Activated gamma-delta T cell treated with Interleukin-2 at 50 U/mL for 16 hours (primary cell): ENCODE data around the gene TMIGD2.
"Not testable (repeated sequence)": the region's sequence is repeated elsewhere in the genome, so short reads cannot be mapped to it uniquely, and the experiment has no call there.

ENCODE experiments used
- DNase-seq: peaks from one replicate; pipeline ENCODE4 v3.0.0-alpha.2; 2020

Gene TMIGD2

DNA sequence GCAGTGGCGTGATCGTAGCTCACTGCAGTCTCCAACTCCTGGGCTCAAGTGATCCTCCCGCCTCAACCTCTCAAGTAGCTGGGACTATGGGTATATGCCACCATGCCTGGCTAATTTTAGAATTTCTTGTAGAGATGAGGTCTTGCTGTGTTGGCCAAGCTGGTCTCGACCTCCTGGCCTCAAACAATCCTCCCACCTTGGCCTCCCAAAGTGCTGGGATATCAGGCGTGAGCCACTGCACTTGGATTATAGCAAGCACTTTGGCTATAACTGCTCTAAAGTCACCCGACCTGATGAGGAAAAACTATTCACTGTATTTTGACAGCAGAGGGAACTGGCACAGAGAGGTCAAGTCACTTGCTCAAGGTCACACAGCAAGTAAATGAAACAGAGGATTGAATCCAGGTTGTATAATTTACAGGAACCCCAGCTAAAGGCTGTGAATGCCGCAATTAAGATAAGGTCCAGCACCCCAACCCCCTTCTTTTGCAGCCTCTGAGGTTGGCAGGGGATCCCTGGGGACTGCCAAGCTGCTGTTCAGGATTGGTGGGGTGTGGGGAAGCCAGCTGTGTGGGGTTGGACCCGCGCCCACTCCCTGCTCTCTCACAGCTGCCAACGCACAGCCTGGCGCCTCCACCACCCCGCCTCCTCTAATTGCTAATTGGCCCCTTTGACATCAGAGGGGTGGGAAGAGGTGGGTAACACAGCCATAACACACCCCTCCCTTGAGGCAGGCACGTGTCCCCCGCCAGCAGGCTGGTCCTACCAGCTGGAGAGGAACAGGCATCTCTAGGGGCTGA is 6.0 kb downstream of the TMIGD2 start:
- DNase-seq = no peak

DNA sequence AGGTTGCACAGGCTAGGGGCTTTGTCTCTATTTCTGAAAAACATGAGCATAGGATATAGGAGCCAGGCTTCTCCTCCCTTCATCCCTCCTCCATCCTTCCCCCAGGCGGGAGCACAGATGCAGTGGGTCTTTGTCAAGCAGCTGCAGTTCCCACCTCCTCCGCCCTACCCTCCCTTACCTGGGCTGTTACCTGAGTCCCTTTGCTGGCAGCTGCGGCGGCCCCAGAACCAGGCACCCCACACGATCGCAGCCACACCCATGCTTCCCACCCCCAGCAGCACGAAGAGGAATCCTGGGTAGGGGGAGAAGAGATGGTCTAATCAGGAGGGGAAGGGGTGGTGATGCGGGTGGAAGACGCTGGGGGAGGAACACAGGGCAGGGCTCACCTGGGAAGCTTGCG is 7.8 kb downstream of the TMIGD2 start:
- no peak for DNase-seq

DNA sequence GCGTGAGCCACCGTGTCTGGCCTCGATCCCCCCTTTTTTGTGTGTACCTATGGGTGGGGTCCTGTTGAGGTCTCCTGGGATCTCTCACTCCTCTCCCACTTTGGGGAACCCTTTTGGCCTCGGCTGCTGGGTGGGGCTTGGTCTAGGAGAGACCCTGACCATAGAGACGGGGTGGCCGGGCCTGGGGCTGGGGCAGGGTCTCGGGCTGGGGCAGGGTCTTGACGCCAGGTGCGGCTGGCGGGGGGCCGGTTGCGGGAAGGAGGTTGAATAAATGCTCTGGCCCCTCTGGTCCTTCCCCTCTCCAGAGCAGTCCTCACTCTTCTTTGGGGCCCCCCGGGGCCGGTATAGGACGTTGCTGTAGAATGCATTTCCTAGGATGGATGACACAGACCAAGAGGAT is 9.7 kb downstream of the TMIGD2 start:
- no peak for DNase-seq

DNA sequence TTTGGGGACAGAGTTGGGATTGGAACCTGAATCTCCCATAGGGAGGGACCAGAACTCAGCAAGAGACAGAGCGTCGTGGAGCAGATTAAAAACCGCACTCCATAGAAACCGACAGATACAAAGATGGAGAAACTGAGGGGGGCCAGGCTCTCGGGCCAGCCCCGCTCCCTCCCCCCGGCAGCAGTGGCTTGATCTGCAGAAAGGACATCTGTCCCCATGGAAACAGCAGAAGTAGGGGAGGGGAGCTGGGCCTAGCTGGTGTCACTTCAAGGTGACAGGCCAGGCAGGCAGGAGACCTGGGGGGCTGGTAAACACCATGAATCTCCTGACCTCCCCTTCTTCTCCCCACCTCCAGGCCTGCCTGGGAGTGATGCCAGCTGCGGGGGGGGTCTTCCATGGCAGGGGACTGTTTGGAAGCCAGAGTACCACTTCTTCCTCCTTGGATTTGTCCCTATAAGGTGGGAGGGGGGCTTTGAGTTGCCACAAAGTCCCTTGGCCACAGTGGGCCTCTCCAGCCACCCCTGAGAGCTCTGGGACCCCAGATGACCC is 10.9 kb downstream of the TMIGD2 start:
- no peak for DNase-seq

DNA sequence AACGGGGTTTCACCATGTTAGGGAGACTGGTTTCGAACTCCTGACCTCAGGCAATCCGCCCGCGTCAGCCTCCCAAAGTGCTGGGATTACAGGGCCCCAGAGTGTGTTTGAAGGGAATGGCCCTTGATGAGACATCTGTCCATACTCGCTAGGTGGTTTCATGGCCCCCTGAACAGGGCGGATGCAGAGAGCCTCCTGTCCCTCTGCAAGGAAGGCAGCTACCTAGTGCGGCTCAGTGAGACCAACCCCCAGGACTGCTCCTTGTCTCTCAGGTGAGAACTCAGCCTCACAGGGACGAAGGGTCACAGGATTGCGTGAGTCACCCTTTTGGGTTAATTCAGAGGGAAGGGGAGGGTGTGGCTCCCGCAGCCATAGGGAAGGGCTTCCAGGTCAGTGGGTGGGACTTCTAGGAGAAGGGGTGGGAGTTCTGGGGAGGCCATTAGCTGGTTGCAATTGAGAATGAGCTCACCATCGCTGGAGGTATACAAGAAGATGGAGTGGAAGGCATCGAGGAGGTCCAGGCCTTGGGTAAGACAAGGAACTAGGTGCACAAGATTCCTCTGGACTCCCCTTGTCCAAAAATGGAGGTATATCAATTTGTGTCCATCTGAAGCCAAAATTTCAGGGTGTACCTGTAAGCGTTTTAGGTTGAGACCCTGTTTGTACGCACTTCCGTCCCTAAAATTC is 14.0 kb downstream of the TMIGD2 start:
- DNase-seq = no peak

DNA sequence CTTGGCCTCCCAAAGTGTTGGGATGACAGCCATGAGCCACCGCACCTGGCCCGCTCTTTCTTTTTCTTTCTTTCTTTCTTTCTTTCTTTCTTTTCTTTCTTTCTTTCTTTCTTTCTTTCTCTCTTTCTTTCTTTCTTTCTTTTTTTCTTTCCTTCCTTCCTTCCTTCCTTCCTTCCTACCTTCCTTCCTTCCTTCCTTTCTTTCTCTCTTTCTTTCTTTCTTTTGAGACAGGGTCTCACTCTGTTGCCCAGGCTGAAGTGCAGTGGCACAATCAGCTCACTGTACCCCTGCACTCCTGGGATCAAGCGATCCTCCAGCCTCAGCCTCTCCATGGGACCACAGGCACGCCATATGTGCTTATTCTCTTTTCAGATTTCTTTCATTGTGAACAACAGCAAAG is 16.0 kb downstream of the TMIGD2 start:
- not testable (repeated sequence) for DNase-seq

DNA sequence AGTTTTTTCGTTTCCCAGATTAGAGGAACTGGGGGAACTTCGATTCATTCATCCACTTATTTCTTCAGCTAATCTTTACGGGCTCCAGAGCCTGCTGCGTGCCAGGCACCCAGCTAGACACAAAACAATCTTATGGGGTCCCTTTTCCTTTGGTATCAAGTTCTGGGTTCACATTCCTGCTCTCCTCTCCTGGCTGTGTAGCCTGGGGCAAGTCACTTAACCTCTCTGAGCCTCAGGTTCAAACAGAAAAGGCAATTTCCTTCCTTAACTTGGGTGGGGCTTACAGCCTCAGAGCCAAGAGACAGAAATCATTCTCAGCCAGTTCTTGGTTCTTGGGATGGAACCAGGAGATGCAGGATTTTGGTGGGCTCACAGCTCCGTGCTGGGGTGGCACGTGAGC is 17.2 kb downstream of the TMIGD2 start:
- DNase-seq = no peak

DNA sequence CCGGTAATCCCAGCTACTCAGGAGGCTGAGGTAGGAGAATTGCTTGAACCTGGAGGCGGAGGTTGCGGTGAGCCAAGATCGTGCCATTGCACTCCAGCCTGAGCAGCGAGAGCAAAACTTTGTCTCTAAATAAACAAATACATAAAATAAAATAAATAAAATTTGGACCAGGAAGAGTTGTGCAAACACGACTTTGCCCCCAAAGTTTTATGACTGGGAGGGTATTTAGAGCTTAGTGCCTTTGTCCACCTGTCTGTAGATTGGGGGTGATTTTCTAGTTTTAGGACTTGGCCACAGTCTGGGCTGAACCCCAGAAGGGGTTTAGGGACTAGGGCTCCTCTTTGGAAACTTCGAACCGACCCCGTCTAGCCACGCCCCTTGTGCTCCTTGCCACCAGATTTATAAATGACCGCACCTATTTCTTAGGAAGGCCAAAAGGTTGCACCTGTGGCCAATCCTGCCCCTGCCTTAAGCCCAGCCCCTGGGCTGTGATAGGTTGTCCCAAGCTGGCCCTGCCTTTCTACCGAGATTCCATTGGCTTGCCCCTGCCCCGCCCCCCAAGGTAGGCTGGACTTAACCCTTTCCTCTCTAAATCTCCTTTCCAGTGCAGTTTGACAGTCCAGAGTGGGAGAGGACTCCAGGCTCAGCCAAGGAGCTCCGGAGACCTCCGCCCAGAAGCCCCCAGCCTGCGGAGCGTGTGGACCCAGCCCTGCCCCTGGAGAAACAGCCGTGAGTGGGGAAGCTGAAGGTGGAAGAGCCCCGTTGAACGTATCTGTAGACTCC is 17.8 kb downstream of the TMIGD2 start:
- DNase-seq = no peak

DNA sequence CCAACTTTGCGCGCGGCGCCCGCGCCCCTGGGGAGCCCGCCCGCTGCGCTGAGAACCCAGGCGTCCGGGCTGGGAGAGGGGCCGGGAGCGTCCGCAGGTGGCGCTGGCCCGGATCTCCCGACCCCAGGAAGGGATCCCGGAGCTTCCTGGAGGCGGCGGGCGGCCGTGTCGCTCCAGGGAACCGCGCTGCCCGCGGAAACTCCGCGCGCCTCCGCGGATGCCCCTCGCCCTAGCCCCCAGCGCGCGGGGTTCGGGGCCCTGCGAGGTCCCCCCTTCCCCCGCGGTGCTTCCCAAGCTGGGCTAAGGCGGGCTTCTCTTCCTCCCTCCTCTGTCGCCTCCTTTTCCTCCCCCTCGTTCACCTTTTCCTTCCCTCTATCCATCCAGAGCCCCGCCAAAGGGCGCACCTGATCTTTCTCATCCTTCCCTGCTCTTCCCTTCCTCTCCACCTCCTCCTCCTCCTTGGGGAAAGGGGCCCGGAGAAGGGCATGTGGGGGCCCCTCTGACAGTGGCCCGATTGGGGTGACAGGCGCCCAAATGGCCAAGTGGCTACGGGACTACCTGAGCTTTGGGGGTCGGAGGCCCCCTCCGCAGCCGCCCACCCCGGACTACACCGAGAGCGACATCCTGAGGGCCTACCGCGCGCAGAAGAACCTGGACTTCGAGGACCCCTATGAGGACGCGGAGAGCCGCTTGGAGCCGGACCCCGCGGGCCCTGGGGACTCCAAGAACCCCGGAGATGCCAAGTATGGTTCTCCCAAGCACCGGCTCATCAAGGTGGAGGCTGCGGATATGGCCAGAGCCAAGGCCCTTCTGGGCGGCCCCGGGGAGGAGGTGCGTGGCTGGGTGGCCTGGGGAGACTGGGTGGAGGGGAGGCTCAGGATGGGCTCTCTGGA is 22.4 kb downstream of the TMIGD2 start:
- DNase-seq = no peak

DNA sequence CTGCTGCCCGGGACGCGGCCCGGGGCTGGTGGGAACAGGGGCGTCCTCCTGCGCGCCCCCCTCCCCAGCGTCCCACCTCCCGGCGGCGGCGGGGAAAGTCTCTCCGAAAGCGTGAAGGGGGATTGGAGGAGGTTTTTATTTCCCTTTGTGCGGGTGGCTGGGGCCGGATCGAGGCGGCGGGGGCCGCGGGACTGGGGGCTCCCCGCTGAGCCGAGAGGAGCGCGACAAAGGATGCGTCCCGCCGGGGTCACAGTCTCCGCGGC is 23.0 kb downstream of the TMIGD2 start:
- DNase-seq = no peak

DNA sequence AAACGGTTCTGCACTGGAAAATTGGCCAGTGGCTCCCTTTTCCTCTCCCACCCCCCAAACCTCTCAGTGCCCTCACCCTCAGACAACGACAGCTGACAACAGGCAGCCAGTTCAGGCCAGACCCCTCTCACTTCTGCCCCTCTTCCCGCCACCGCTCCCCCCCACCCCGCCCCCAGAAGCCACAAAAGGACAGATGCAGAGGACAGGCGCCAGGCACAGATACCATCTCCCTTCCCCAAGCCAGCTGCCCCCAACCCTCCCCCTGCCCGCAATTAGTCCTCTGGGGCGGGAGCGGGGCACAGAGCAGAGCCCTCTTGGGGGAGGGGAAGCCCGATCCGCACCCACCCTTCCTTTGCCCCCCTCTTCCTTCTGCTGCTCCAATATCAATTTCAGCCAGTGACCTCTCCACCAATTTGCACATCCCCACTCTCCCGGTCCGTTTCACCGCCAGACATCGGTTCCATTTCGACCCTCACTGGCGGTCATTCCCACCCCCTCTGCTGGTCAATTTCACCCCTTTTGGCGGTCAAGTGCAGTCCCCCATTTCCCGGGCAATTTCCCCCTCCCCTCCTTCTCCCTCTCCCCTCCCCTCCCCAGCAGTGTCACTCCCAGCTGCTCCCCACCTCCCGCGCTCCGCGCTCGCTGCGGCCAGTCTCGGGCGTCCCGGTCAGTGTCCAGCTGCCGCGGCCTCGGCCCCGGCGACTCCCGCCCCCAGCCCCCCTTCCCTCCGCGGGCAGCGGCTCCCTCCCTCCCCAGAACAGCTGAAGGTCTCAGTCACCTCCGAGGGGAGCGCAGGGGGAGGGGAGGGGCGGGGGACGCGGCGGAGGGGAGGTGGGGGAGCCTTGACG is 23.5 kb downstream of the TMIGD2 start, which contains the start of gene SHD:
Gene SHD, plus strand, starts transcription at position 848 of the 848 bp plus-strand sequence. CDS start 798 bp downstream, outside the sequence.
- no peak for DNase-seq

DNA sequence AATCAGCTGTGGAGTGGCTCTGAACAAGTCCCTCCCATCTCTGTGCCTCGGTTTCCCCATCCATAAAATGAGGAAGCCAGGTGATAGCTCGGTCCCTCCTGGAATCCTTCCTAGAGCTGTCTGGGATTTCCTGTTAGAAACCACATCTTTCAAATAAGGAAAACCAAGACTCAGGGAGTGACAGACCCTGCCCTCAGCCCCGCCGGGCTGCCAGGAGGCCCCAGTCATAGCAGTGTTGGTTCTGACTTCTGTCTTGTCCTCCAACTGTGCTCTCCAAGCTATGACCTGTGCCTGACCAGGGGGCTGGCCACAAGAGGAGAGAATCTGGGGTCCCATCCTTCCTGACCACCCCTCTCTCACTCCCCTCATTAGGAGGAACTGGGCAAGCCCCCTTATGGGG is 24.2 kb downstream of the TMIGD2 start:
- DNase-seq = no peak

DNA sequence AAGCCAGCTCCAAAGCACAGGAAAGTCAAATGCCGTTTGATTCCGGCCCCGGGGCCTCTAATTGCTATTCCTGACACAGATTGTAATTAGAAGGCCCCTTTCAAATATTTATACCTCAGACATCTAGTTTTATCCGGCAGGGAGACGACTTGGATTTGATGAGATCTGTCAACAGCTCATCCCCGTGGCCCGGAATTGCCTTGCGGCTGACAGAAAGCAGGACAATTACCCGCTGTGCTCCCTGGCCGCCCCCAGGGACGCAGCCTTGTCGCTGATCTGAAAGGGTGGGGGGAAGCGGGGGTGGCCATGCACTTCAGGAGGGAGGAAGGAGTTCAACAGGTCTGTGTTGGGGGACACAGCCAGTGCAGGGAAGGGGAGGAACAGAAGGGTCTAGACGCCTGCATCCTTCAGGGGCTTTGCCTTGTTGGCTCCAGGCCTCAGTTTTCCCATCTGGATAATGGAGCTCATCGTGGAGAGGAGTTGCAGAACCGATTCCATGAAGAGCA is 24.9 kb downstream of the TMIGD2 start:
- no peak for DNase-seq

DNA sequence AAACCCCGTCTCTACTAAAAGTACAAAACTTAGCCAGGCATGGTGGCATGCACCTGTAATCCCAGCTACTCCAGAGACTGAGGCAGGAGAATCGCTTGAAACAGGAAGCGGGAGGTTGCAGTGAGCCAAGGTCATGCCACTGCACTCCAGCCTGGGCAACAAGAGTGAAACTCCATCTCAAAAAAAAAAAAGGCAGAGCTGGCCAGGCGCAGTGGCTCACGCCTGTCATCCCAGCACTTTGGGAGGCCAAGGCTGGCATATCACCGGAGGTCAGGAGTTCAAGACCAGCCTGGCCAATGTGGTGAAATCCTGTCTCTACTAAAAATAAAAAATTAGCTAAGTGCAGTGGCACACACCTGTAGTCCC is 27.9 kb downstream of the TMIGD2 start:
- not testable (repeated sequence) for DNase-seq

DNA sequence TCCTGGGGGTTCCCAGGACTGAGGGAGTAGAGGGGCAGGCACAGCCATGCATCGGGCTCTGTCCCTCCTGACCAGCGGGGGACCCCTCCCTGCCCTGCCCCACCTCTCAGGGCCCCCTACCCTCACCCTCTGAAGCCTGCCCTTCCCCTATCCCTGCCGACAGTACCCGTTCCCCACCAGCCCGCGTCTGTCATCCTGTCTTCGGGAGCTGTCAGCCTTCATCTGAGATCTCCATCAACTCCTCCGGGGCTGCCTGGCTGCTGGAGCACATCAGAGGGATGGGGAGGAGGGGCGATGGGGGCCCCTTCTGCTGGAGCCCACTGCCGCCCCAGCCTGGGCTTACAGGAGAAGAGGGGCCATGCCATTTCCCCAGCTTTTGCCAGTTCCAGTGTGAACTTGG is 29.3 kb downstream of the TMIGD2 start:
- DNase-seq = no peak

DNA sequence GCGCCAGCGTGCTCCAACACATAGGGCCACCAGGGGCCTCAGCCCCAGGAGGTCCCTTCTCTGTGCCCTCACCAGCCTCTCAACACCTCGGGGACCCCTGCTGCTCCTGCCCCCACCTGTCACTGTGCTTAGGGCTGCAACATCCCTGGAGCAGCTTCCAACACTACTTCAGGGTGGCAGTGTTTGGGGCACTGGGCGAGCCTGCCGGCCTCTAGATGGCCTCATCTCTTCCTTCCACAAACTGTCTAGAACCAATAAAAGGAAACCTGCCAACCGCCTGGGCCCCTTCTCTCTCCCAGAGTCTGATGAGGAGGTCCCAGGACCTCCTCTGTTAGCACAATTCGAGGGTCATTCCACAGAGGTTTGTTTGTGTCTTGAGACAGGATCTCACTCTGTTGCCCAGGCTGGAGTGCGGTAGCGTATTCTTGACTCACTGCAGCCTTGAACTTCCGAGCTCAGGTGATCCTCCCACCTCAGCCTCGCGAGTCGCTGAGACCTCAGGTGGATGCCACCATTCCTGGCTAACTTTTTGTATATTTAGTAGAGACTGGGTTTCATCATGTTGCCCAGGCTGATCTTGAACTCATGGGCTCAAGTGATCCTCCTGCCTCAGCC is 33.3 kb downstream of the TMIGD2 start:
- DNase-seq = no peak

DNA sequence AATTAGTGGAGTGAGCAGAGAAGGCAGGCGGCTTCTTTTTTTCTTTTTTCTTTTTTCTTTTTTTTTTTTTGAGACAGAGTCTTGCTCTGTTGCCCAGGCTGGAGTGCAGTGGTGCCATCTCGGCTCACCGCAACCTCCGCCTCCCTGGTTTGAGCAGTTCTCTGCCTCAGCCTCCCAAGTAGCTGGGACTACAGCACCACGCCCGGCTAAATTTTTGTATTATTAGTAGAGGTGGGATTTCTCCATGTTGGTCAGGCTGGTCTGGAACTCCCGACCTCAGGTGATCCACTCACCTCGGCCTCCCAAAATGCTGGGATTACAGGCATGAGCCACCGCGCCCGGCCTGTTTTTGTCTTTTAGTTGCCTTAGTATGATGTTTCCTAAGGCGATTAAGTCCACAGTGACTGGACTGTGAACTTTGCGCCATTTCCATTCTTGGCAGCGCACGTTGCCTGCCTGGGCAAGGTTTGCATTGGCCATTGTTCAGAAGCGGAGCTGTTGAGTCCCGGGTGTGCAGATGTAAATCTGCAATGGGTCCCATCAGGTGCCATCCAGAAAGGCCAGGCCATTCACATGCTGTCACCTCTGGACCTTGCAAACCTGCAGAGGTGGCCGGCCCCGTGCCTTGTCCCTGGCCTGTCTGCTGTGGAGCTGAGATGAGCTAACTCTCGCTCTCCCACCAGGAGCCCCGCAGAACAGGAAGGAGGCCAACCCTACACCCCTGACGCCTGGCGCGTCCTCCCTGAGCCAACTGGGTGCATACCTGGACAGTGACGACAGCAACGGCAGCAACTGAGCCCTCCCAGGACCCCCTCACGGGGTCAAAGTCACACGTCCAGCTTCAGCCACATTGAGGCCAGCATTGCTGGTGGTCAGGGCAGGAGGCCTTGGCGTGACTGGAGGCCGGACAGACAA is 34.0 kb downstream of the TMIGD2 start:
- DNase-seq = no peak

DNA sequence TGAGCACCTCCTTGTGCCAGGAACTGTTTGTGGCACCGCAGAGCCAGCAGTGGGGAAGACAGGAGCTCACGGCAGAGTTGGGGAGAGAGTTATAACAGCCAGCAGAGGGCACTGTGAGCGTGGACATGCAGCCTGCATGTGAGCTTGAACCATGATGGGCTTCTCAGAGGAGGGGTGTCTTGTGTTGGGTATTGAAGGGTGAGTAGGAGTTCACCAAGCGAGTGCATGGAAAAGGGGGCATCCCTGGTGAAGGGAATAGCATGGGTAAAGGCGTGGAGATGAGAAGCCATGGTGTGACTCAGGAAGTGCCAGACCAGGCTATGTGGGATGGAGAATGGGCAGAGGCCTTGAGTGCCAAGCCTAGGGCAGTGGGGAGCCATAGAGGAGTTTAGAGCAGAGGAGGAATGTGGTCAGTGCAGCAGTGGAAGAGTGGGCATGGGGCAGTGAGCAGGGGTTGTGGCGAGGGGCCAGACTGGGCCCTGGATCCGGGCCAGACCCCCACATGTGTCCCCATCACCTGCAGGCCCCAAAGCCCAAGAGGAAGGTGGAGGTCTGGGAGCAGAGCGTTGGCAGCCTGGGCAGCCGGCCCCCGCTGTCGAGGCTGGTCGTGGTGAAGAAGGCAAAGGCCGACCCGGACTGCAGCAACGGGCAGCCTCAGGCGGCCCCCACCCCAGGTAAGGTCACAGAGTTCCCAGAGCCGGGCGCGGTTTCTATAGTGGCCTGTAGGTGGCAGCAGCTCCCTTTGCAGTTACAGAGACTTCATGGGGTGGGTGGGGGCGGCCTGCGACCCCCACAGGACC is 34.9 kb downstream of the TMIGD2 start:
- DNase-seq = peak; percentile 59
